ENCODE measurements around the gene LRRC47.

- TF ChIP-seq NR2F2 (IDR thresholded peaks at IDR 0.05; ENCODE audit: borderline replicate concordance, low read depth): no peak
- no peak for TF ChIP-seq CAMTA2 (CRISPR knock-in tag; IDR thresholded peaks at IDR 0.05; ENCODE audit: borderline replicate concordance)
- TF ChIP-seq, protein P1, sequence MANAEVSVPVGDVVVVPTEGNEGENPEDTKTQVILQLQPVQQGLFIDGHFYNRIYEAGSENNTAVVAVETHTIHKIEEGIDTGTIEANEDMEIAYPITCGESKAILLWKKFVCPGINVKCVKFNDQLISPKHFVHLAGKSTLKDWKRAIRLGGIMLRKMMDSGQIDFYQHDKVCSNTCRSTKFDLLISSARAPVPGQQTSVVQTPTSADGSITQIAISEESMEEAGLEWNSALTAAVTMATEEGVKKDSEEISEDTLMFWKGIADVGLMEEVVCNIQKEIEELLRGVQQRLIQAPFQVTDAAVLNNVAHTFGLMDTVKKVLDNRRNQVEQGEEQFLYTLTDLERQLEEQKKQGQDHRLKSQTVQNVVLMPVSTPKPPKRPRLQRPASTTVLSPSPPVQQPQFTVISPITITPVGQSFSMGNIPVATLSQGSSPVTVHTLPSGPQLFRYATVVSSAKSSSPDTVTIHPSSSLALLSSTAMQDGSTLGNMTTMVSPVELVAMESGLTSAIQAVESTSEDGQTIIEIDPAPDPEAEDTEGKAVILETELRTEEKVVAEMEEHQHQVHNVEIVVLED (CRISPR knock-in tag; IDR thresholded peaks at IDR 0.05; ENCODE audit: borderline replicate concordance): no peak; the same call in 1 of the 2 replicates
These were observed 20.6 kb downstream of the LRRC47 start for GRCh38 chr1:3775490-3776230.
